Stimulated activated CD8-positive, alpha-beta memory T cell treated with anti-CD3 and anti-CD28 coated beads, Interleukin-4, amount 100 ng/mL, for 1 hour (primary cell): ENCODE measurements around the gene SIAH2.
"Not testable (repeated sequence)": the region's sequence is repeated elsewhere in the genome, so short reads cannot be mapped to it uniquely, and the experiment has no call there.

Source experiments
- DNase-seq, 2 donors: peaks; one replicate each; pipeline ENCODE4 v3.0.0-alpha.2; 2020; ENCODE audit warnings: low read depth in 2 of 2, low spot score in 1 of 2

SIAH2 gene, protein sequence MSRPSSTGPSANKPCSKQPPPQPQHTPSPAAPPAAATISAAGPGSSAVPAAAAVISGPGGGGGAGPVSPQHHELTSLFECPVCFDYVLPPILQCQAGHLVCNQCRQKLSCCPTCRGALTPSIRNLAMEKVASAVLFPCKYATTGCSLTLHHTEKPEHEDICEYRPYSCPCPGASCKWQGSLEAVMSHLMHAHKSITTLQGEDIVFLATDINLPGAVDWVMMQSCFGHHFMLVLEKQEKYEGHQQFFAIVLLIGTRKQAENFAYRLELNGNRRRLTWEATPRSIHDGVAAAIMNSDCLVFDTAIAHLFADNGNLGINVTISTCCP

GRCh38 chr3:150763122-150763840, at the start of gene SIAH2:
Gene SIAH2, minus strand, starts transcription at chr3:150763169. Its CDS starts 320 bp downstream, at chr3:150762849.
- DNase-seq, result peak; percentile 80 to 87

DNA sequence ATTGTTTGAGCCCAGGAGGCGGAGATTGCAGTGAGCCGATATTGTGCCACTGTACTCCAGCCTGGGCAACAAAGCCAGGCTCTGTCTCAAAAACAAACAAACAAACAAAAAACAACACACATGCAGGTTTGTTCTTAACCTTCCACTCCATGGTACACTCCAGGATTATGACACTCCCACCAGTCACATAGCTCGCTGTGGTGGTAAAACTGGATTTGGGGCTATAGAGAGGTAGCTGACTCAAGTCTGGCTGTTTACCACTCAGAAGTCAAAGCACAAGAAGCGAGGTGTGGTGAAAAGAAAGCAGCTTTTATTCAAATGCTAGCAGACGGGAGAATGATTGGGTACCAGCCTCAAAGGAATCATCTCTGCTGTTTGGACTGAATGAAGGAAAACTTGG, 49.0 kb upstream of the SIAH2 start:
- DNase-seq, result no peak

- no peak for DNase-seq
These were observed 47.7 kb upstream of the SIAH2 start for GRCh38 chr3:150810641-150811040.

- no peak for DNase-seq
These were observed 43.3 kb upstream of the SIAH2 start for GRCh38 chr3:150806185-150806835.

GRCh38 chr3:150805354-150805753, 42.4 kb upstream of the SIAH2 start:
- no peak for DNase-seq

GRCh38 chr3:150803440-150803985, 40.5 kb upstream of the SIAH2 start:
- DNase-seq, result no peak

- no peak for DNase-seq
These were observed 37.8 kb upstream of the SIAH2 start for GRCh38 chr3:150800722-150801121.

GRCh38 chr3:150798122-150798618, 35.2 kb upstream of the SIAH2 start:
- DNase-seq, result no peak

GRCh38 chr3:150797155-150797554, 34.2 kb upstream of the SIAH2 start:
- no peak for DNase-seq

GRCh38 chr3:150796527-150796926, 33.6 kb upstream of the SIAH2 start:
- DNase-seq, result not testable (repeated sequence)

DNA sequence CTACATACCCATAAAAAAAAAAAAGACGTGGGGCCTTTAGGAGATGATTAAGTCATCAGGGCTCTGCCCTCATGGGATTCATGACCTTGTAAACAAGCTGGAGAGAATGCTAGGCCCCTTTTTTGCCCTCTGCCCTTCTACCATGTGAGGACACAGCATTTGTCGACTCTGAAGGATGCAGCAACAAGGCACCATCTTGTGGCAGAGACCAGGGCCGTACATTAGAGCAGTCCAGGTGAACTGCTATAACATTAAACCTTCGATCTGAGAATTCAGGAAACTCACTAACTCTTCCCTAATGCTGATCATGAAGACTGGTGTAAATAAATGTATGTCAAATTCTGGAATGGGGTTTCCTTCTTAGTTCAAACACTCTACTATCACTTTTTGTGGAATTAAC, 30.7 kb upstream of the SIAH2 start:
- DNase-seq, result no peak

DNA sequence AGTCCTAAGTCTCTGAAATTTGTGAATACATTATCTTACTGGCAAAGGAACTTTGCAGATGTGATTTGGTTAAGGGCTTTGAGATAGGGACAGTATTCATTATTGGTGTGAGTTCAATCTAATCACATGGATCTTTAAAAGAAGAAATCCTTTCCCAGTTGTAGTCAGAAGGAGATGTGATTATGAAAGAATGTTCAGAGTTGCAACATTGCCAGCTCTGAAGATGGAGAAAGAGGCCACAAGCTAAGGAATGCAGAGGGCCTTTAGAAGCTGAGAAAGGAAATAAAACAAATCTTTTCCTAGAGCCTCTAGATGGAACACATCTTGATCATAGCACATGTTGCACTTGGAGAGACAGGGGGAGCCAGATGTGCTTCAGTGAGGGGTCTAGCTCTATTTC, 27.7 kb upstream of the SIAH2 start:
- no peak for DNase-seq

GRCh38 chr3:150789451-150789850, 26.5 kb upstream of the SIAH2 start:
- no peak for DNase-seq

DNA sequence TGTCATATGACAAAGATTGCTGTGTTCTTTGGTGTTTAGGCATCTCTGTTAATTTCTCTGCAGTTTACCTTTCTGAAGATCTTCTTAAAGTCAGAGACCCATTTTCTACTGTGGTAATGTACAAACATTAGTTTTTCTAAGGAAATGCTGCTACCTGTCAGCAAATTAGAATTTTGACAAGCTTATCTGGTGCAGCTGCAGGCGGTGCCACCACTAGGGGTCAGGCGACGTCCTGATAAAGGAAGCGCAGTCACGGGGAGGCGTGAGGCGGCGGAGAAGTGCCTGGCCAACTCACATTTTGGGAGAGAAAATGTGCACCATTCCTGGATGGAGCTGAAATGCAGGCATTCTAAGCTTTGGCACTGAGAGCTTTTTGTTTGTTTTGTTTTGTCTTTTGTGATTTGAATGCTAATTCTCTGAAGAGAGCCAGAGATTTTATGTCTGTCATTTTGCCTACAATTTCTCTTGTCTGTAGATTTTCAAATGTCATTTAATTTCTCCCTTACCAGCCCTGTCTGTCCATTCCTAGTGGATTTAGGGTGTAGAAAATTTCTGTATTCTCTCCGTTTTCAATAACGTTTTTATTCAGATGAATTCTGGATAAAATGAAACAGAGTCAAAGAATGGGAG, 24.9 kb upstream of the SIAH2 start:
- DNase-seq, result peak; percentile 54 to 66

DNA sequence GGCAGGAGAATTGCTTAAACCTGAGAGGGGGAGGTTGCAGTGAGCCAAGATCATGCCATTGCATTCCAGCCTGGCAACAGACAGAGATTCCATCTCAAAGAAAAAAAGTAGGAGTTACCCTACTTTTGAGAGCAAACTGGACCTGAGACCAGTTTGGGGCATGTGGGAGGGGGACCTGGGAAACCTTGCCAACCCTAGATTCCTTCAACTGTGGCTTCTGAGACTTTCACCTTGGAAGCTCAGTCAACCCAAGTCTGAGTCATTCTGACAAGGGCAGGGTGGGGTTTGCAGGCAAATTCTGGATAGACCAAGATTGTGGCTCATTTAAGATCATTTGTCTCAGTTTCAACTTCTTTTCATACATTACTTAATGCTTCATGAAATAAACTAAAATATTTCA, 23.8 kb upstream of the SIAH2 start:
- no peak for DNase-seq

DNA sequence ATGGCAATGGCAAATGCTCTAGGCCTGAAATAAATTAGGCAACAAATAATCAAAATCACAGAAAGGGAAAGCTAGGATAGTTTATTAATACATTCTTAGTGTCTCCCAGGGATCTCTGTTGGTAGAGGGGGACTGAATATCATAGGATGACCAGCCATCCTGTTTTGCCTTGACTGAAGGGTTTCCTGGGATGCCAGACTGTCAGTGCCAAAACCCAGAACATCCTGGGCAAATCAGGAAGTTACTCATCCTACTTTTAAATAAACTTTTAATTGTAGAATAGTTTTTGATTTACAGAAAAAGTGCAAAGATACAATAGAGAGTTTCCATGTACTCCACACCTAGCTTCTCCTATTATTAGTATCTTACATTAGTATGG, 21.8 kb upstream of the SIAH2 start:
- no peak for DNase-seq

DNA sequence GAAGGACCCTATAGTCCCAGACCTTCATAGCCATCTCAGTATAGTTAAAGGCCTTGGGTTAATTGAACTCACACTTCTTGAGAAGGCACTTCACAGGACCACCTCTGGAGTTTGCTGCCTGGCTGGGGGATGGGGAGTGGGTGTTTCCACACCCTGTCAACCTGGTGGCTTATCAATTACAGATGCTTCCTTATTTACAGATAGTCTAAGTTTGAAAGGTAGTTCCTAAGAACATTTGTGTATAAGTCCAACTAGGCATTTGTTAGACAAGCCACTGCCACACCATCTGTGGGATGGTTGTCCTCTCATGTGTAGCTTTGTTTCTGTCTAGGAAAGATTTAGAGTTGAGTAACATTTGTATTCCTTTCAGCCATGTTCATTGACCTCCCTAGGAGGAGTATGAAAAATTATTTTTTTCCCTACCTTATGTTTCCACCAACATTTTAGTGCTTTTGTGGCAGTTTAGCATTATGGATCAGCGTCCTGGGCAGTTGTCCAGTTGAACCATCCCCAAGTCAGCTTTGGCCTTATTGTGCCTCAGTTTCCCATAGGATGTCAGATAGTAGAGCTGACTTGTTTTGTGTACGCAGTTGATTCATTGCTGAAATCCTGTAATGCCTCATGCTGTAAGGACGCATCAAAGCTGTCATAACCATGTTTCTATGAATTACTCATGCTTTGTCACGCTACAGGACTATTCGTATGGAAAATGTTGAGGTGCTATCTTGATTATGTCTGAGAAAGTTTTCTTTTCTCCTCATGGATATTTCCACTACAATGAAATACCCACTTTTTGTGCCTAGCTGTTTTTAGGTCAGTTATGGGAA, 21.2 kb upstream of the SIAH2 start:
- DNase-seq, result no peak

DNA sequence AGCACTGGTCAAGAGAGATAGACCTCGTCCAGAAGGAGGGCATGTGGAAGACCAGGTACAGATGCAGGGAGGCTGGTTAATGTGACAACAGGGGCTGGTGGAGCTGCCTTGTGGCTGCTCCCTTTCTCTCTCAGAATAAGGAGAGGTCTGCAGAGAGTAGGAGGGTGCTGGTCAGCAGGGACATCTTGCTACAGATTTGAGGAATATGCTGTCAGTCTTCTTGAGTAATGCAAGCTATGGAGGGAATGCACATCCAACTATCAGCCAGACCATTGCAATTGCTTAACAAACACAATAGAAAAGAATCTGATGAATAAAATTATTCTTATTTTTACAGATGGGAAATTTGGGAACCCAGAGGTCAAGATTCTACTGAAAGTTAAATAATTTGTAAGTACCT, 20.3 kb upstream of the SIAH2 start:
- DNase-seq, result no peak

DNA sequence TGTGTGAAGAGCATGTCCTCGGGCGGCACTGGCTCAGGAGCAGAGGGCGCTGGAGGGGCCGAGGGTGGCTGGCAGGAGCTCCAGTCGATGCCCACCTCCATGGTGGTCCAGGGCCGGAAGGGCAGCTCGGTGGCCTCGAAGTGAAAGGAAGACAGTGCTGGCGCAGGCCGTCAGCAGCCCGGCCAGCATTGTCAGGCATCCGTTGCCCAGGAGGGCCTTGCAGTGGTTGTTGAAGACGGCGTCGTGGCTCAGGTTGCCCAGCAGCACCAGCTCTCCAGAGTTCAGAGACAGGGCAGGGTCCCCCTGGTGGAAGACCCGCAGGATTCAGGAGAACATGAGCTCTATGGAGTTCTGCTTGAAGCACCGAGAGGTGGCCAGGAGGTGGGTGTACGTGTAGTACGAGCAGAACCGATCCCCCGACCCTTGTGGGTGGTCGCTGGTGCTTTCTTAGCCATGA, 16.5 kb upstream of the SIAH2 start:
- no peak for DNase-seq

DNA sequence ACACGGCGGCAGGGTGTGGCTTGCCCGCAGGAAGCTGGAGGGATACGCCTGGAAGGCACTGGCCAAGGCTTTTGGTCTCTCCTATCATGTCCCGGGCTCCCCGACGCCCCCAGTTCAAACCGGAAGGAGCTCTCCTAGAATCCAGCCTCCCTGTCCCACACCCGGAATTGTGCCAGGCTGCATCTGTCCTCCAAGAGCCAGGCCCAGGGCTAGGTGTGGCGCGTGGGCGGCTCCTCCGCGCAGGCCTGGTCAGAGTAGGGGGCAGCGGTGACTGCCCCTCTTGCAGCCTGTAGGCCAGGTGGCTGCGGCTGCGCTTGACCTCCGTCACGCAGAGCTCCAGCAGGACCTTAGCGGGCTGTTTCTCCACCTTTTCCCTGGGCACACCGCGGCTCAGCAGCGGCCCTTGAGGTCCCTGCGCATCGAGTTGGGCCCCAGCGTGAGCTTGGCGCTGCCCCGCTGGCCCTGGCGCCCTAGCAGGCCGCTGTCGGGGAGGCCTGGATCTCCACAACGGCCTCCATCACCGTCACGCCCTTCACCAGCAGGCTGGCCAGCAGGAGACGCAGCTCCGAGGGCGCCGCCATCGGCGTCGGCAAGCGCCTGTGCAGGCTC, 15.9 kb upstream of the SIAH2 start:
- no peak for DNase-seq
